ENCODE measurements around the gene MBLAC2.

The MBLAC2 gene

GRCh38 chr5:90446961-90447360 is 27.6 kb downstream of the MBLAC2 start:
- DNase-seq, result no peak

- DNase-seq, result no peak
Measured at GRCh38 chr5:90440644-90441043, 33.9 kb downstream of the MBLAC2 start.

GRCh38 chr5:90438100-90438499 is 36.5 kb downstream of the MBLAC2 start:
- DNase-seq, result no peak

GRCh38 chr5:90437663-90438062 is 36.9 kb downstream of the MBLAC2 start:
- DNase-seq, result no peak

GRCh38 chr5:90434116-90434714 is 40.4 kb downstream of the MBLAC2 start:
- DNase-seq, result peak; percentile 48

GRCh38 chr5:90424245-90424644 is 50.3 kb downstream of the MBLAC2 start:
- no peak for DNase-seq

GRCh38 chr5:90421136-90421535 is 53.4 kb downstream of the MBLAC2 start:
- no peak for DNase-seq

- DNase-seq, result no peak
Measured at GRCh38 chr5:90418214-90418613, 56.4 kb downstream of the MBLAC2 start.

- no peak for DNase-seq
Measured at GRCh38 chr5:90410178-90410762, 64.3 kb downstream of the MBLAC2 start.

- DNase-seq, result peak; percentile 98
Measured at GRCh38 chr5:90409318-90410177, 65.0 kb downstream of the MBLAC2 start, which contains the start of gene CETN3. TSS of gene CETN3 (minus strand) at chr5:90409756. CDS start at chr5:90409661, 95 bp downstream.

GRCh38 chr5:90408571-90409317 is 65.8 kb downstream of the MBLAC2 start:
- peak; percentile 15 for DNase-seq

Data from femur (tissue), 1 donor.